ENCODE data around the gene SFPQ.
"Not testable (repeated sequence)": the region's sequence is repeated elsewhere in the genome, so short reads cannot be mapped to it uniquely, and the experiment has no call there.

SFPQ gene

DNA sequence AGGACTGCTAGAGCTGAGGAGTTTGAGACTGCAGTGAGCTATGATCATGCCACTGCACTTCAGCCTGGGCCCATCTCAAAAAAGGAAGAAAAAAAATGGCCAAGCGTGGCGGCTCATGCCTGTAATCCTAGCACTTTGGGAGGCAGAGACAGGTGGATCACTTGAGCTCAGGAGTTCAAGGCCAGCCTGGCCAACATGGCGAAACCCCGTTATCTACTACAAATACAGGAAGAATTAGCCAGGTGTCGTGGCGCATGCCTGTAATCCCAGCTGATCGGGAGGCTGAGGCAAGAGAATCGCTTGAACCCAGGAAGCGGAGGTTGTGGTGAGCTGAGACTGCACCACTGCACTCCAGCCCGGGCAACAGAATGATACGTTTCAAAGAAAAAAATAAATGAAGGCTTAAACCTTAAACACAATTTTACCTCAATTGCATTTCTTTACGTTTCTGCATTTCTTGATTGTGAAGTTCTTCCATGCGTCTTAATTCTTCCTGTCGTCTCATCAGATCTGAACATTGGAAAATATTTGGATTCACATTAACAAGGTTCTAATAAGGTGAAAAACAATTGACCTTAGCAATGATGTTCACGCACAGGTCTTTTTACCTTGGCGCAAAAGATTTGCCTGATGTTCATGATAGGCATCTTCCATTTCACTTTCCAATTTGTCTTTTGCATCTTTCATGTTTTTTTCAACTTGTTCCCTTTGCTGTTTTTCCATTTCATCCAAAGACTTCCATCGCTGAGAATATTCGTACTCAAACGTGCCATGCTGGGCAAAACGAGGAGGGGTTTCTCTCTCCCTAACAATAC, 4.2 kb downstream of the SFPQ start:
- DNase-seq: no peak

DNA sequence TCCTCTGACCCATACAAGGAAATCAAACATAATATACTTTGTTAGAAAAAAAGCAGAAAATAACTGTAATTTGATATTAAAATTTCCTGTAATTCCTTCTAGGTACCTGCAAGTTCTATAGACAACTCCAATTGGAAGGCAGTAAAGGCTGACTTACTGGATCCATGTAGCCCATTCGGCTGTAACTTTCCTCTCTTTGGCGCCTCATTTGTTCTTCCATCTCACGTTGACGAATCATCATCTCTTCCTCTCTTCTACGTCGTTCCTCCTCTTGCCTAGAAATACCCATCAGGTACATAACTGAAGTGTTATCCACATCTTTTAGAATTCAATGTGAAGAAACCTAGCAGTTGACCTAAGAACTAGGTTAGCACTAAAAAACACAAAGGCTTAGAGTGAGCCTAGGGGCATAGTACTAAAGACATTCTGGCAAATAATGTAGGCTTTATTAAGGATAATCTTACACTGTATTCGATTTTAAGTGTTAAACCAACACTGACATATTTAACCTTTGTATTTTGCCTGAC, 5.1 kb downstream of the SFPQ start:
- DNase-seq: no peak

DNA sequence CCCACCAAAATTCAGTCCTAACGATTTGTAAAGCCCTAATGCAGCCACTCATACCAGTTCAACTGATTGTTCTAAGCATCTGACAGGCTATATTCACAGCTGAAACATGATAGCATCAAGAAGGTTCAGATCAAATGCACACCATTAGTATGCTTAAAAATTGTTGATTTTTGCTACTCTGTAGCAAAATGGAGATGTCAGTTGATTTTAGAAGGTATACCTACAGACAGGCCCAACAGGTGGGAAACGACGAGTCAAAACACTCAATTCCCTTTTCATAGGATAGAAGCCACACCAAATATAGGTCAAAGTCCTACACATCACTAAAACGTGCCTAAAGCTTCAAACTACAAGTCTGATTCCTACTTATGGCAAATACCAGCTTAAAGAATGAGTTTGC, 6.7 kb downstream of the SFPQ start:
- DNase-seq: no peak

DNA sequence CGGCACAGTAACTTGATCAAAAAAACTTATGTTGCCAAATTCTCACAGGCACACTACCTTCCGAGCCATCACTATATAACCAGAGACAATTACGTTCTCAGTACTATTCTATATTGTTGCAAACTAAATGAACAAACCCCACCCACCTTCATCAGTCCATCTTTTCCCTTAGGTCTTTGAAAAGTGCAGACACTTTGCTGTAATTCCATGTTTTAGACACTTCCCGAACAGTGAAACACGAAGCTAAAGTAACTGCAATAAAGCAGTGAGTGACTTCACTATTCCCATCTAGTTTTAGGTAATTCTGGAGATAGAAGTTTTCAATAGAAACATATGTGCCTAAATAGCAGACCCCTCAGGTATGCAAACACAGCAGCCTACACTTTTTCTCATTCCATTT, 7.7 kb downstream of the SFPQ start:
- no peak for DNase-seq

DNA sequence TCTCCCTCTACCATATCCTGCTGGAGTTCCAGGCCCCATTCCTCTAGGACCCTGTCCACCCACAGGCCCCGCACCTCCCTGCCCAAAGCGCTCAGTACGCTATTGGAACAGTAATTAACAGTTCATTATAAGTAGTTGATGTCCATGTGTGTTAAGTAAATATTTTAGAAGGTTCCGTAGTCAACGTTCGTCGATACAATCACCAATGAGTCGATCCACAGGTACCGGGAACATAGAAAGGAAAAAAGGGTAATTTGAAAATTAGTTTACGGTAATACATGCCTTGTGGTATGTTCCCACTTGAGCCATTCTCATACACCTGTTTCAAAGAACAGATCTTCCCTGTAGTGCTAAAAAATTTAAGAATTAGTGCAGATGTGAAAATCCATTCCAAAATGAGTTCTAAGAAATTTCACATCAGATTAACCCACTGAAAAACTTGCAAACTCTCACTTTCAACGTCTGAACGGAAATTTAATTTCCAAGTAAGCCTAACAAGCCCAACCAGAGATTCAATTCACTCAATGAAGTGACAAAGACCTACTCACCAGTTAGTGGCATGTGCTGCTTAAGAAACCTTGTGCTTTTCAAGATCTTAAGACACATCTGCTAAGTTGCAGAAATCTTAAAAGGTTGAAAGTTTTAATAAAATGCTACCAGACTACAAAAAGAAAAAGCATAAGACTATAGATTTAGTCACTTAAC, 8.3 kb downstream of the SFPQ start:
- no peak for DNase-seq

DNA sequence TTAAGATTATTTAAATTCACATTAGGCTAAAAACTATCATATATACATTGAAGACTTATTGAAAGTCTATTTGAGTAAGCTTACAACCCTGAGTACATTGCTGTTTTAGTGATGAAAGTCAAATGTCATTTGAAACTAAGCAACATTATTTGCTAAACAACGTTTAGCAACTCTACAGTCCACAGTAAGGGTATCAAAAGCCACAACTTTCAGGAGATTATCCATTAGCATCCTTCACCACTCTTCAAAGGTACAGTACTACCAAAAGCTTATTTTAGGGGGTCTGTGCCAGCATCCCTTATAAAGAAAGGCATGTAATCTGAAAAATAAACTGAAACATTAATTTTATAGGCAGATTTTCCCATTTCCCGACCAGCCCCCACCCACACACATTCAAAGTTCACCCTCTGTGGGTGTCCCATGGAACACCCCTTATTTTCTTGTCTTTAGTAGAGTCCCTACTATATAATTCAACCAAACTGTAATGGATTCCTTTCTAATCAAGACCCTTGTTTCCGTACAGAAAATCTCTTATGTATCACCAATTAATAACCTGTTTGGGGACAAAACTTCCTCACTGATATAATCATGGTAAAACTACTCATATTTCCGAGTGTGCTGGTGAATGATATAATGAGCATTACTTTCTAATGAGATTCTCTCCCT, 11.0 kb downstream of the SFPQ start:
- DNase-seq: no peak

DNA sequence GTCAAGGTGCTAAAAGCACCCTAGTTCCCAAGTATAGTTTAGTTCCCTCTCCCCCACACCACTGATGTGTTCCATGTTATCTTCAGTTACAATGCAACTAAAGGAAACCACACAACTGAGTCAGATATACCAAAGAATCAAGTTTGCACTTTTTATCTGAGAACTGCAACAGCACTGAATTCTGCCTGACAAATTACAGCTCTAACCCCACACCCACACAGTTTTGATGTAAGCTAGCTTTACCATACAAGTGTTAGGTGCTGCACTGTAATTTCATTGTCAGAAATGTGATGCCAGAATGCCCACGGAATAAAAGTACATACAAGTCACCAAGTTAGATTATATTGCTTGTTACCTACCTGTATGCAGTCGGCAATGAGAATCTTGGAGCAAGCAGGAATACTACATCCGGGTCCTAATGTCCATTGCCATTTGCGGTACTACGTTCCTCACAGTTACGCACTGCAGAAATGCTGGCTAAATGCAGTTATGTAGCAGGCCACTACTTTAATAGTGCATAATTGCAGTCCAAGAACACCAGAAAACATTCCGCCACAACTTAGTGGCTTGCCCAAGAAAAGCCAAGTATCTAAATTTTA, 12.1 kb downstream of the SFPQ start:
- DNase-seq: no peak

DNA sequence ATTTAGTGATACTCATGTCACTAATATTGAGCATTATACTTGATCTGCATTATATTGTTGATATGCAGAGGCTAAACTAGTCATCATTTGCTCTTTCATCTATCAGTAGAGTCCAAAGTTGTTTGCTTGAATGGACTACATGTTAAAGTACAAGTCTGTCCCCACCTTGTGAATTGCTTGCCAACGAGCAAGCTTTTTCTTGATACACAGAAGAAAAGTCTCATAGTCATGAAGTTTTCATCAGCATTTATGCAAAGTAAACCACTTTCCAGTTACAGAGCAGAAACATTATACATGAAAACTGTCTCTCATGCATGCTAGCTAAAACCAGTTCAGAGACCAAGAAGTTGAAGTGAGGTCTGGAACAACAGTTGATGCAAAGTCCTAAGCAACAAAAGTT, 13.0 kb downstream of the SFPQ start:
- DNase-seq: no peak

DNA sequence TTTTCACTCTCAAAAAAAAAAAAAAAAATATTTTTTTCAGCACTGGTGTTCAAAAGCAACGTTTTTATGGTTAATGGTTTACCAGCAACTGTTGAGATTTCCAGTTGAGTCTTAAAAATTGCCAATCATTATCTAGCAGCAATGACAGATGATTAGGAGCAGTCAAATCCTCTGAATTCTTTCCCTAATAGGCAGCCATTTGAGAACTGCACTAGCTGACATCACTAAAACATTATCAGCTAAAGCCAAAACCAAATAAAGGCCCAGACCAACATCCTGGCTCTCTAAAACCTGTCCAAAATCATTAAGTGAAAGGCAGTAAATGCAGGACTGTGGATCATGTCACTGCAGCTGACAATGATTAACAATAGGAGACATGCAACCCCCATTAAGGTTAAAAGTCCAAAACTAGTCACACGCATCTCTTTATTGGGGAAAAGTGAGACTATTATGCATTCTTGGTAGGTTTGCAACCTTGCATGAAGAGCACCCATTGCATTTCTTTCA, 14.0 kb downstream of the SFPQ start:
- DNase-seq: no peak

DNA sequence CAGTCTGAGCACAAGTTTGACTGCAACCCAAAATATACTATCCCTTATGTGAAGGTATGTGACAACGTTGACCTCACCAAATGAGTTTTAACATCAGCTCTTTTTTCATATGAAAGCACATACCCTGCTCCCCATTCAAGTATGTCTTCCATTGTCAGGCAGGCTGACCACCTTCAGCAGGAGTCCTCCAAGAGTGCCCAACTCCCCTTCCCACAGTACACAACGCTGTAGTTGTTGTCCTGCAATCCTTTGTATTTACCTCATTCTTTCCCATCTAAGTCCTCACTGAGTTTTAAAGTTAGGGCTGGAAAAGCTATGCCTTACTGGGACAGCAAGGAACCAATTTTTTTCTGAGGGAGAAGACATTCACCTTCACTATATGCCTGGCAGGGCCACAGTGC, 14.7 kb downstream of the SFPQ start:
- DNase-seq: no peak

DNA sequence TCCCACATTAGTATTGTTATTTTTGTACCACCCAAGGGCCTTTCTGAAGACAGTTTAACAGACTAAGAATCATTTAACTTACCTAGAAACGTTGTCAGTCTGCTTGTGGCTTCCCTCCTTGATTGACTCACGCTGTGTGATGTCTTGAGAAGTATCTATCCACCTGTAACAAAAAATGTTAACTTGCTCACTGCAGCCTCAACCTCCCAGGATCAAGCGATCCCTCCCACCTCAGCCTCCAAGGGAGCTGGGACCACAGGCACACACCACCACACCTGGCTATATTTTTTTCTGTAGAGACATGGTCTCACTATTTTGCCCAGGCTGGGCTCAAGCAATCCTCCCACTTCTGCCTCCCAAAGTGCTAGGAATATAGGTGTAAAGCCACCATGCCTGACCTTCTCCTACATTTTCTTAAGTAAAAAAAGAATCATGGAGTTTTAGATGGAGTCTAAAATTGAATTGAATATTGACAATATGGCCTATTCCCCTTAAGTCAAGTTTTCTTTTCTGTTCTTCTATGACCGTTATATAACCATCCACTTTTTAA, 15.6 kb downstream of the SFPQ start:
- DNase-seq: no peak

DNA sequence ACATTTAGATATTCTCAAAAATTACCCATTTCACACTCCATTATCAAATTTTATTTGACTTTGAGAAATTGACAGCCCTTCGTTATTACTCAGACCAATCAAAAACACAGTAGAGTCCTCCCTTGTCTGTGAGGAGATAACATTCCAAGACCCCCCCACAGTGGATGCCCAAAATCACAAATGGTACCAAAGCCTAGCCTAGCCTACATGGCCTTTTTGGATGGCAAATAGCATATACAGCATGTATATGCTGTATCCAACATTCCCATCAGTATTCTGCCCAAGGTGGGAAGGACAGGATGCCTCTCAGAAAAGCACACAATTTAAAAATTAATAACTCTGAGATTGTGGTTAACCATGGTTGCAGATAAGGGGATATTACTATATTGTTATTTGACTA, 17.3 kb downstream of the SFPQ start:
- no peak for DNase-seq

DNA sequence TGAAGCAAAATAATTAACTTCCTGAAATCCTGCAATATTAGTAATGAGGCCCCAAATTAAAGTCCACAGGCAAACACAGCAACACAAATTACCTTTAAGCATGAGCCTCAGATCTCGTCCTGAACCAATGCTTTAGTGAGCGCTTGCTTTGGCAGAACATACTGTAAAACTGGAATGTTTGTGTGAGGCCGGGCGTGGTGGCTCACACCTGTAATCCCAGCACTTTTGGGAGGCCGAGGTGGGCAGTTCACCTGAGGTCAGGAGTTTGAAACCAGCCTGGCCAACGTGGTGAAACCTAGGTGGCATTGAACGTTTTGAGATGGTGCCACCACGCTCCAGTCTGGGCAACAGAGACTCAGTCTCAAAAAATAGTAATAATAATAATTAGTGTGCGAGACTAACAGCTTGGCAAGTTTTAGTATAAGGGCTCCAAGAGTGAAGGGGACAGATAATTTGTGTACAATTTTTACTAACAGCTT, 17.8 kb downstream of the SFPQ start:
- DNase-seq: no peak

DNA sequence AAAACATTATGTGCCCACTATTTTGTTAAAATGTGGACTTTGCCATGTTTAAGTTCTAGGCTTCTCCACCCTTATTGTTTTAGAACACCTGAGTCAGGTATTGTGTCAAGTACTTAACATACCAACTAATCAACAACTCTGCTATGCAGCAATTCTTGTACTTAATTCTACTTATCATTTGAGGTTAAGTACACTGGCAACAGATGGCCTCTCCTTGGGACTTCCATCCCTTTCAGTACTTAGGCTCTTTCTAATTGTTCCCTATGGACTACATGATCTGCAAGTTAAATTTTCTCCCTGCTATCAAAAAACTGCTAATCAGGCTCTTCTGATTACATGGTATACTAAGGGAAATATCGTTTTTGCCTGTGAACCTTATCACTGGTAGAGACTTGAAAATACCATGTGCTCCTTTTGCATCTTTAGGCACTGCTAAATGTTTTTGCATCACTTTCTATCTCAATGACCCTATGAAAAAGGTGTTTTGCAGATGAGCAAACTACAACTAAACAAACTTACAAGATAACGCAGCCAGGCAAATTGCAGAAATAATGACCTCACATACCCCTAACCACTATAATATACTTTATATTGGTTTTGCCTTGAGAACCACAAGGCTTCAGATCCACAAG, 18.9 kb downstream of the SFPQ start:
- DNase-seq: no peak

DNA sequence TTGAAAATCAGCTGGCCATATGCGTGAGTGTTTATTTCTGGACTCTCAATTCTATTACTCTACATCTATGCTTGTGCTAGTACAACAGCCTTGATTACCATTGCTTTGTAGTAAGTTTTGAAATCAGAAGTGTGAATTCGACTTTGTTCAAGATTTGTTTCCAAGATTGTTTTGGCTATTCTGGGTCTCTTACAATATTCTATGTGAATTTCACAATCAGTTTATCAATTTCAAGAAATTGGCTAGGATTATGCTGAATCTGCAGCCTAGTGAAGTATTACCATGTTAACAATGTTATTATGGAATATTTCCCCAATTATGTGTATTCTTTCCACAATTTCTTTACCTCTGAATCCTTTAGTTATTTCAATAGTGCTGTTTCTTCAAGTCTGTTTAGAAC, 19.5 kb downstream of the SFPQ start:
- DNase-seq: no peak

DNA sequence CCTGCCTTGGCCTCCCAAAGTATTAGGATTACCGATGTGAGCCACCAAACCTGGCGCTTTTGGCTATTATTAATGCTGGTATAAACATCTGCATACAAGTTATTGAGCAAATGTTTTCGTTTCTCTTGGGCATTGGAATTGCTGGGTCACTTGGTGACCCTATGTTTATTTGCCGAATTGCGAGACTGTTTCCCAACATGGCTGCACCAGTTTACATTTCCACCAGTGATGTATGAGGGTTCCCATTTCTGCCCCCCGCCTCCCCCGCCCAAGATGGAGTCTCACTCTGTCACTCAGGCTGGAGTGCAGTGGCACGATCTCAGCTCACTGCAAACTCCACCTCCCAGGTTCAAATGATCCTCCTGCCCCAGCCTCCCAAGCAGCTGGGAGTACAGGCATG, 20.9 kb downstream of the SFPQ start:
- DNase-seq: no peak

DNA sequence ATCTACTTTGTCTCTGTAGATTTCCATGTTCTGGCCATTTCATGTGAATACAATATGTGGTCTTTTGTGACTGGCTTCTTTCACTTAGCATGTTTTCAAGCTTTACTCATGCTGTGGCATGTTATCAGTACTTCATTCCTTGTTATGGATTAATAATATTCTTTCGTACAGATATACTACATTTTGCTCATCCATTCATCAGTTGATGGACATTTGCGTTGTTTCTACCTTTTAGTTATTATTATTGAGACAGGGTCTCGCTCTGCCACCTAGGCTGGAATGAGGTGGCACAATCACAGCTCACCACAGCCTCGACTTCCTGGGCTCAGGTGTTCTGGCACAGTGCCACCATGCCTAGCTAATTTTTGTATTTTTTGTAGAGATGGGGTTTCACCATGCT, 21.4 kb downstream of the SFPQ start:
- no peak for DNase-seq

DNA sequence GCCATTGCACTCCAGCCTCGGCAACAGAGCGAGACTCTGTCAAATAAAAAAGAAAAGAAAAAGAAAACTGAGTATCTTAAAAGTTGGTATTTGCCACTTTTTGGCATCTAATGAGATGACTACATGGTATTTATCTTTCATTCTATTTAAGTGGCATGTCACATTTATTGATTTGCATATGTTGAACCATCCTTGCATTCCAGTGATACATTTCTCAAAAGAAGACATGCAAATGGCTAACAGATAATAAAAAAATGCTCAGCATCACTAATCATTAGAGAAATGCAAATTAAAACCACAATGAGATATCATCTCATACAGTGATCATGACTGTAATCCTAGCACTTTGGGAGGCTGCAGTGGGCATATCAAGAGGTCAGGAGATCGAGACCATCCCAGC, 28.1 kb downstream of the SFPQ start:
- no peak for DNase-seq

DNA sequence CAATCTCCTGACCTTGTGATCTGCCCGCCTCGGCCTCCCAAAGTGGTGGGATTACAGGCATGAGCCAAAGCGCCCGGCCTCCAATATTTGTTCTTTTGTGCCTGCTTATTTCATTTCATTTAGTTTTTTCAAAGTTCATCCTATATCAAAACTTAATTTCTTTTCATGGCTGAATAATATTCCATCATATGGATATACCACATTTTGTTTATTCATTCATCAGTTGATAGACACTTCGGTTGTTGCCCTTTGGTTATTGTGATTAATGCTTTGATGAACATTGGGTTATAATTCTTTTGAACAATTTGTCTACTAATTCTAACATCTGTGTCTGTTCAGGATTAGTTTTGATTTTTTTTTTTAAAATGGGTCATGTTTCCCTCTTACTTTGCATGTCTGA, 41.7 kb downstream of the SFPQ start:
- no peak for DNase-seq

DNA sequence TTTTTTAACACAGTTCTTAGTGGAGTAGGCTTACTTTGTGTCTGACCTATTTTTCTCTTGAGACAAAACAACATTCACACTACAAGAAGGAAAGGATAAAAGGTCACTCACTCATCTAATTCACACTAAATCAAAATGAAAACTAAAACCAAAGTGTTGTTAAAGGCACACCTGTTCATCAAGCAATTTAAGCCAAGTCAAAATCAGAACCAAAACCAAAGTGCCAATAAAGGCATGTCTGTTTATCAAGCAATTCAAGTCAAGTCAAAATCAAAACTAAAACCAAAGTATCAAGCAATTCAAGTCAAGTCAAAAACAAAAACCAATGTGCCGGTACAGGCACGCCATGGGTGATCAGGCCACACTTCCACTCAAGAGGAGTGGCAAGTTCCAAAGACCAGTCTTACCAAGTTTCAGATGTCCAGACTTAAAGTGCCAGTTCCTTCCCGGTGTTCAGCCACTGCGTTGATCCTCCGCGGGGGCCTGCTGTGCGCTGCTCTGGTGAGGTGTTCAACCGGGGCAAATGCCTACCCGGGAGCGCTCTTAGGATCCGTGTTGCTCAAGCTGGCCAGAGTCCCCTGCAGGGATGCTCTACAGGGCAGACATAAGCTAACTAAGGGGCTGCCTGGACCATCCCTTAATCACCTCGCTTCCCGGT, 46.9 kb downstream of the SFPQ start:
- not testable (repeated sequence) for DNase-seq

DNA sequence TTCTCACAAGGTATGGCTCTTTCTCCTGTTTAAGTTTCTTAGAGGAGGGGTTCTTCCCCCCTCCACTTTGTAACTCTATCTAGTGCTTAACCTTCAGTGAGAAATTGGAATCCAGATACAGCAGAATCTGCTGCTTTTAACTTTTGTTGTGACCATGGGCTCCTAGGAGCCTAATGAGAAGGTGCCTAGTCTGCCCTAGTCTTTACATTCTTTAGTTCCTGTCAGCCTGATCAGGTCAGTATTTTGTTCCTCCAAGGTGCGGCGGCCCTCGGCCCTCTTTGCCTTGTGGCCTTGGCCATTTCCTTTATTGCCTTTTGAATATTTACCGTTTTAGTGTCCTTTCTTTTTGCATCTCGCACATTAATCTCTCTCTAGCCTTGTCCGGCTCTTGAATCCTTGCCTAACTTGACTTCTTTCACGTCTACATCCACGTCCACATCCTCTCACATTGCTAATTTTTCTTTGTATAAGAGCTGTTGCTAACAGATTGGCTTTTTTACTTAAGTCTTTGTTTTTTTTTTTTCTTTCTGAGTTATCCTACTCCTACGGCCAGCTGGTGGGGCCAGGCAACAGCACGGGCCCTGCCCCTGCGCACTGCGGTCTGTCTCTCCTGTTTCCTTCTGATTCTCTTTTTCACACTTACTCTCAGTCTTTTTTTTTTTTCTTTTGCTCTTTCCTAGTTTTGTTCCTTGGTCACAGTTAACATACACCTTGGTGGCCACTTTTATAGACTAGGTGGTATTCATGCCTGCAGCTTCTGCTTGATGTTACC, 49.0 kb downstream of the SFPQ start:
- no peak for DNase-seq
